GM21825 (cell line): ENCODE measurements around the gene TSC22D1.

Experiments
- ATAC-seq: cut with Tn5 transposase; IDR thresholded peaks from one replicate; pipeline ENCODE4 v1.9.1; 2021; ENCODE audit warnings: mild to moderate bottlenecking, moderate library complexity; ENCODE audit not compliant: unreplicated experiment

The TSC22D1 gene

GRCh38 chr13:44388427-44389059 is 187.6 kb downstream of the TSC22D1 start:
- no peak for ATAC-seq

DNA sequence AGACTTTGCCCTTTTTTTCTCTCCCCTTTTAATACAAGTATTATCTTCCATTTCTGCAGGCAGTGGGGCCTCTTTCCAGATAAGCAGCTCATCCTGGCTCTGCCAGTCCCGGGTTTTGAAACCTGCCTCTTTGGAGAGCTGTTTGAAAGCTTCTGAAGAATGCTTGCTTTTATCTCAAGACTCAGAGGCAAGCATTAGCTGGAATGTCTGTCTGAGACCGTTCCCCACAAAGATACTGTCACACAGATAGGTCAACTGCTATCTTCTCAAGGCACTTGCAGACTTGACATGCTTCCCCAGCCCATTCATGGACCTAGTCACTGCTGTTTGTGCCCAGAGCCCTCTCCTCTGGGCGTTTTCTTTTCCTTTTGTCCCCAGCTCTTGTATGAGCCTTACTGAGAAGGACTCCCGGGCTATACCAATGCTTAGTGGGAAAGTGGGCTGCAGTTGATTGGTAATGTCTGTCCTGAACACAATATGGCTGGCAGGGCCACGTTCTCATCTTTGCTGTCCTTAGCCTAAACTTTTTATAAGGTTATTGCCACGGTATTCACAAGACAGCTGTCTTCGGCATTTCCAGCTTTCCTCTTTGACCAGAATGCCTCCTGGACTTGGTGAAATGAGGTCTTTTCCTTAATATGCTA is 189.1 kb downstream of the TSC22D1 start:
- ATAC-seq: no peak

- no peak for ATAC-seq
Observed at GRCh38 chr13:44385847-44386246, 190.3 kb downstream of the TSC22D1 start.

DNA sequence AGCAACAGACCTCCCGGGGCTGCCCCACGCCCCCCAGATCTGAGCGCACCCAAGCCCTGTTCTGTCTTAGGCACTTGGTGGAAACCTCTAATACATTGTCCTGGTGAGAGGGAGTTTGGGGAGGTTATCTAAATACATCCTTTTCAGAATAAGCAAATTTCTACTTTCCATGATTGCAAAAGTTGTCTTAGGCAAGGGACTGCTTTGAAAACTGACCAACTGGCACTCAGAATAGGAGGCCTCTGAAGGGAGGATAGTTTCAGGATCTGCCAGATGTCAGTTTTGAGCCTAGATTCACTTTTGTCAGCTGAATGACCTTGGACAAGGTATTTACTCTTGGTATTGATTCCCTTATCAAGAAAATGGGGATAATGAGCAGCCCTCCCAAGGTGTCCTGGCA is 190.7 kb downstream of the TSC22D1 start:
- ATAC-seq: no peak

- ATAC-seq: no peak
Observed at GRCh38 chr13:44384778-44385177, 191.4 kb downstream of the TSC22D1 start.

DNA sequence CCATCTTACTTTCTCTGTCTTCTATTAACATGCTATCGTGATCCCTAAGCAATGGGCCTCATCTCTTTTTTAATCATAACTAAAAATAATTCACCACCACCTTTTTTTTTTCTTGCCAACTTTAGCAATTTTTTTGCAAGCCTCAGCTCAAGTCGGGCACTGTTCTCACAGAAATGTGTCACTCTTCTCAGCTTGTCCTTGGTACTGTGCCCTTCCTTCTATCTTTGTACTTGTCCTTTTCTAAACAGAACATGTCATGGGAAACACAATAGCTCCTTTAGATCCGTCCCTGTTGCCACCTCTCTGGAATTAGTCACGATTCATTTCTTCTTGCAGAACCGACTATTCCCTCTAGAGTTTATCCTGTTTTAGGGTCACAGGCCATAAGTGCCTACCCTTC is 192.2 kb downstream of the TSC22D1 start:
- no peak for ATAC-seq

DNA sequence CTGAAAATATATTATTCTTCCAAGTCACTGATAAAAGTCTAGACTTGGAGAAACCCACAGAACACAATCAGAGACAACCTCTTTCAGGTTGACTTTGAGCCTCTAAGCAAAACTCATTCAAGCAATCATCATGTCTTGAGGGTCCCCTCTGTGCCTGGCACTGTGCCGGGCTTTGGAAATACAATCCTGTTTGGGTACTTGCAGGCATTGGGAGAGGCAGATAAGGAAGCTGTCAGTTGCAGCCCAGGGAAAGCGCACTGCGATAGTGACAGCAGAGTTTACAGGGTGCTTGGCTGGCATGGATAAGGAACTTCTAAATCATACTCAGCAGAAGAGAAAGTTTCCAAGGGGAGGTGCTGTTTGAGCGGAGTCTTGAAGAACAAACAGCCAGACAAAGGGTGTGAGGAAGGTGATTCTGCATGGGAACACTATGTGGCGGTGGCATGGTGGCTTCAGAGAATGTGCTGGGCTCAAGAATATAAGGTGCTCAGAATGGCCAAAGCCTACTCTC is 193.4 kb downstream of the TSC22D1 start:
- ATAC-seq: no peak
